HFFc6 (cell line): ENCODE data around the gene NUP54. TPM values are rescaled to one million over a fixed set of nuclear protein-coding genes. Genes with fewer than 3 reads are reported as not detected.

Experiments used
- DNase-seq: peaks from one replicate; pipeline ENCODE4 v3.0.0-alpha.2; 2018
- H3K27ac Mint-ChIP-seq: 2 replicates; pipeline ENCODE4 v1.8.0; 2020; ENCODE audit warnings: mild to moderate bottlenecking, mixed read lengths
- H3K27me3 Mint-ChIP-seq: 2 replicates; pipeline ENCODE4 v1.8.0; 2021; ENCODE audit warnings: mild to moderate bottlenecking, moderate library complexity, mixed read lengths; ENCODE audit not compliant: insufficient read depth
- H3K36me3 Mint-ChIP-seq: 2 replicates; pipeline ENCODE4 v1.8.0; 2021; ENCODE audit warnings: low read depth, mixed read lengths
- H3K4me1 Mint-ChIP-seq: 2 replicates; pipeline ENCODE4 v1.8.0; 2020; ENCODE audit warnings: low read depth, mixed read lengths
- H3K4me3 Mint-ChIP-seq: 2 replicates; pipeline ENCODE4 v1.8.0; 2020; ENCODE audit warnings: mild to moderate bottlenecking, moderate library complexity, mixed read lengths
- H3K9me3 Mint-ChIP-seq: 2 replicates; pipeline ENCODE4 v1.8.0; 2020; ENCODE audit warnings: mild to moderate bottlenecking, mixed read lengths
- total RNA-seq, 6 experiments: library from RNA; stranded (reverse); fragmentation: NEBNext Ultra II Directional; extraction: Animal tissue kit (Norgen Biotek cat#: 25700); gene quantifications; 2 replicates in 1 of 6; 3 replicates in 5 of 6; pipeline ENCODE4 v1.2.3, GENCODE V29; 2021
- TF ChIP-seq, protein P1 (sequence below): fragments of 200-600 bp; sonication (generic); IDR thresholded peaks from 2 replicates; pipeline ENCODE4 v1.5.0; 2021; ENCODE audit warnings: antibody characterized with exemption, mild to moderate bottlenecking

The NUP54 gene
- total RNA-seq, 6 experiments from 2014 or later, result 25.7 to 37.8 (median 33.3) TPM

- Mint-ChIP-seq H3K27me3 (peaks cover 18% of the 10 kb centered on the region), H3K4me3 (no peak overlapping the region), H3K4me1 (no peaks in the 10 kb centered on the region), H3K36me3 (no peaks in the 10 kb centered on the region), H3K9me3 (no peaks in the 10 kb centered on the region), H3K27ac (no peak overlapping the region)
- TF ChIP-seq, protein P1, sequence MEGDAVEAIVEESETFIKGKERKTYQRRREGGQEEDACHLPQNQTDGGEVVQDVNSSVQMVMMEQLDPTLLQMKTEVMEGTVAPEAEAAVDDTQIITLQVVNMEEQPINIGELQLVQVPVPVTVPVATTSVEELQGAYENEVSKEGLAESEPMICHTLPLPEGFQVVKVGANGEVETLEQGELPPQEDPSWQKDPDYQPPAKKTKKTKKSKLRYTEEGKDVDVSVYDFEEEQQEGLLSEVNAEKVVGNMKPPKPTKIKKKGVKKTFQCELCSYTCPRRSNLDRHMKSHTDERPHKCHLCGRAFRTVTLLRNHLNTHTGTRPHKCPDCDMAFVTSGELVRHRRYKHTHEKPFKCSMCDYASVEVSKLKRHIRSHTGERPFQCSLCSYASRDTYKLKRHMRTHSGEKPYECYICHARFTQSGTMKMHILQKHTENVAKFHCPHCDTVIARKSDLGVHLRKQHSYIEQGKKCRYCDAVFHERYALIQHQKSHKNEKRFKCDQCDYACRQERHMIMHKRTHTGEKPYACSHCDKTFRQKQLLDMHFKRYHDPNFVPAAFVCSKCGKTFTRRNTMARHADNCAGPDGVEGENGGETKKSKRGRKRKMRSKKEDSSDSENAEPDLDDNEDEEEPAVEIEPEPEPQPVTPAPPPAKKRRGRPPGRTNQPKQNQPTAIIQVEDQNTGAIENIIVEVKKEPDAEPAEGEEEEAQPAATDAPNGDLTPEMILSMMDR, result no peak
- no peak for DNase-seq
Observed at GRCh38 chr4:76074993-76075600, 73.1 kb downstream of the NUP54 start.

DNA sequence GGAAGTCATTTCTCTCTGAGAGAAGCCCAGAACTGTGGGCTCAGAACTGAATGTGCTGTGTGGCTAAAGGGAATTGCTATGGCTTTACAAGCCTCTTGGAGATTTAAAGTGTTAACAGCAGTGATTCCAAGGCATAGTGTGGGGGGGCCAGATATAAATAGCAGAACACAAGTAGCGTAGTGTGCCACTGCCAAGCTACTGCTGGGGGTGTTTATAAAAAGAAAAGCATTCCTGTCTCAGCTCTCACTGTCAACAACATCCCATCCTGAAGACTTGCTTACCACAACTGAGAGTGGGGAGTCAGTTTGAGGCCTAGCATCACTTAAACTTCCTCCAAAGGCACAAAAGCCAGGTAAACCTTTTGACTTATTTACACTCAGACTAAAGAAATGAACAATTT, 73.7 kb downstream of the NUP54 start, which contains the start of gene ART3:
Gene ART3, plus strand, starts transcription at position 242 of the 400 bp plus-strand sequence. CDS start 1,181 bp downstream, outside the sequence.
- no peak for DNase-seq
- no peak within 1 kb of the TSS for H3K27ac Mint-ChIP-seq
- H3K4me3 Mint-ChIP-seq, result no peak within 1 kb of the TSS
- TF ChIP-seq, protein P1, result no peak
- H3K36me3 Mint-ChIP-seq, result no peaks in the 10 kb centered on the region
- H3K4me1 Mint-ChIP-seq, result no peaks in the 10 kb centered on the region
- H3K27me3 Mint-ChIP-seq, result peaks cover 12% of the 10 kb centered on the region
- H3K9me3 Mint-ChIP-seq, result no peaks in the 10 kb centered on the region

DNA sequence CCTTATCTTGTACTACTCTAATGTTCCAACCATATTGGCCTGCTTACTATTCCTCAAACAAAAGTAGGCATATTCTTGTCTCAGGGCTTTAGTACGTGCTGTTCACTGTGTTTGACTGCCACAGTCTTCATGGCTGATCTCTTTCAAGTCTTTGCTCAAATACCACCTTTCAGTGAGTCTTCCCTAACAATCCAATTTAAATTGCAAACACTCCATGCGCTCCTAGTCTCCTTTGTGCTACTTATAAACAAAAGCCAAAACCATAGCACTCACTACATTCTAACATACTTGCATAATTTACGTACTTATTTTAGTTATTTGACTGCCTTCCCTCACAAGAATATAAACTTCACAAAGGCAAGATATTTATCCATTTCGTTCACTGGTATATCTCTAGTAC, 75.4 kb downstream of the NUP54 start:
- TF ChIP-seq, protein P1, result no peak
- no peaks in the 10 kb centered on the region for H3K4me1 Mint-ChIP-seq
- DNase-seq, result no peak
- H3K4me3 Mint-ChIP-seq, result no peak overlapping the region
- no peaks in the 10 kb centered on the region for H3K36me3 Mint-ChIP-seq
- no peaks in the 10 kb centered on the region for H3K9me3 Mint-ChIP-seq
- H3K27ac Mint-ChIP-seq, result no peak overlapping the region
- 0 out of 2 replicates have a peak, but pooled peaks cover 2% of the 10 kb centered on the region for H3K27me3 Mint-ChIP-seq

DNA sequence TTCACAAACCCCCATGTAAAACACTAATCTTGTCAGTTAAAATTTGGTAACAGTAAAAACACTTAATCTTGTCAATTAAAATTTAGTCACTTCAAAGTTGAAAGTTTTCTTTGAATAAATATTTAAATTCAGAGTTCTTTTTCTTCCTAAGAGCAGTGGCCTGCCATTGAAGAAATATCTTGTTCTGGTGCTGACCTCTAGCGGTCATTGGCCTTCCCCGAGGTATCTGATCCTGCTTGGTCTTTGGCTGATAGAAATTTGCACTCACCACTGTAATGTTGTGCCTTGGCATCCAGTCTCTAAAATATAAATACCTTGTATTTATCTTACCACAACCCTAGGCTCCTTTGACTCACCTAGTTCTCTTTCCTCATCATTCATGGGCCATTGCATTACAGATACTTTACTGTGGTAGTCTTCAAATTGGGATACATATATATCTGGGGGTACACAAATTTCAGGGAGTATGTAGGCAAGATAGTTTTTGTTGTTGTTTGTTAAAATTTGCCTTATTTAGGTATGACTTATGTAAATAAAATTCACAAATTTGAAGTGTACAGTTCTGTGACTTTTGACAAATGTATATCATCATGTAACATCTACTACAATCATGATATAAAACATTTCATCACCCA, 80.4 kb downstream of the NUP54 start:
- TF ChIP-seq, protein P1, result peak; percentile 96
- no peaks in the 10 kb centered on the region for H3K4me1 Mint-ChIP-seq
- no peak overlapping the region for H3K4me3 Mint-ChIP-seq
- H3K27me3 Mint-ChIP-seq, result peaks cover 2% of the 10 kb centered on the region
- H3K36me3 Mint-ChIP-seq, result no peaks in the 10 kb centered on the region
- H3K27ac Mint-ChIP-seq, result no peak overlapping the region
- peak; percentile 71 for DNase-seq
- no peaks in the 10 kb centered on the region for H3K9me3 Mint-ChIP-seq

- Mint-ChIP-seq H3K27ac (no peak overlapping the region), H3K9me3 (no peaks in the 10 kb centered on the region), H3K27me3 (peaks cover 3% of the 10 kb centered on the region), H3K4me3 (no peak overlapping the region), H3K4me1 (no peaks in the 10 kb centered on the region), H3K36me3 (no peaks in the 10 kb centered on the region)
- TF ChIP-seq, protein P1, result no peak
- no peak for DNase-seq
Observed at GRCh38 chr4:76066546-76066945, 81.7 kb downstream of the NUP54 start.

Other genes with a start within 250 kb of the NUP54 start
- not detected for gene PPEF2, start 245.9 kb downstream of the NUP54 start, total RNA-seq
- 10 to 100 TPM; 27.1 to 33.8 (median 30.4) TPM for gene NAAA, start 207.4 kb downstream of the NUP54 start, total RNA-seq
- gene SDAD1, start 157.5 kb downstream of the NUP54 start, total RNA-seq, result 10 to 100 TPM; 38.0 to 47.2 (median 41.6) TPM
- not detected for gene CXCL9, start 140.9 kb downstream of the NUP54 start, total RNA-seq
- gene CXCL10, start 124.9 kb downstream of the NUP54 start, total RNA-seq, result not detected
- gene CXCL11, start 112.3 kb downstream of the NUP54 start, total RNA-seq, result not detected
- not detected for gene ART3, start 73.7 kb downstream of the NUP54 start, total RNA-seq
- 100 to 1,000 TPM; 126 to 145 (median 138) TPM for gene SCARB2, start 65.4 kb upstream of the NUP54 start, total RNA-seq
- under 1 TPM in 1 of 6 experiments, not detected in 5; 0.17 TPM for gene FAM47E, start 103.3 kb upstream of the NUP54 start, total RNA-seq
- gene STBD1, start 158.3 kb upstream of the NUP54 start, total RNA-seq, result 1 to 10 TPM; 4.3 to 6.0 (median 5.4) TPM